ENCODE results near the gene HSPB2.

HSPB2 gene

DNA sequence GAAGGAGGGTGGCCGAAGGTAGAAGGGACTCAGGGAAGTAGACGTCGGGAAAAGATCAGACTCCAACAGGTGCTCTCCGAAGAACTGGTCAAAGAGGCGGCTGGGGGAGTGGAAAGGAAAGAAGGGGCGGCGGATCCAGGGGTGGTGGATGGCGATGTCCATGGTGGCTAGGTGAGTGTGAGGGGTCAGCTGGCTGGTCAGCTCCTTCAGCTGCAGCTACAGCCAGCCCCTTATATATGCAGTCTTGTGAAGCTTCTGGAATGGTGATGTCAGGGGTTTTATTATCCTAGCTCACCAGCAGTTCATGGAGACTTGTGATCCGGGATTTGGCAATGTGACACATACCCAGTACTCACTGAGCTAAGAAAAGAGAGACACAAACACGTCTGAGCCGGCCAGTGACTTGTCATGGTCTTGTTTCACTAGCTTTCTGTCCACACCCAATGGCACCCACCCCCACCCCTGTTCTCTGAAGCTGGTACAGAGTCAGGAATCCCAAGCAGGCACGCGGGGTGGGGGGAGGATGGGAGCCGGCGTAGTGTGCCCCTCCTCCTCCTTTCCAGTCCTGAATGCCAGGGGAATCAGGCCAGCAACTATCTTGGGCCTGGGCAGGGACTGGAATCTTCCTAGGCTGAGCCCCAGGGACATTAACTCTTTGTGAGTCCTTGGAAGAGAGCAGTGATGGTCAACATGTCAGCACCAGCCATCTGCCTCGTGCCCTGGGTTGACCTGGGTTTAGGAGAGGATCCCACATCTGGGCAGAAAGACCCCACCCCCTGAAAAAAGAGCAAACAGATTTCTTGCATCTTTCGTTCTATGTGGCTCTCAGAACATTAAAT lies 752 bp upstream of the HSPB2 start, which contains the start of gene CRYAB:
Gene CRYAB, minus strand, starts transcription at position 208 of the 839 bp plus-strand sequence. Its CDS starts 46 bp downstream, at position 162.
- Histone ChIP-seq H3K36me3 (ENCODE audit: insufficient read depth, low read length) (no peaks in the 10 kb centered on the region), H4K20me1 (ENCODE audit: insufficient read depth, low read length) (no peaks in the 10 kb centered on the region), H3K9me3 (ENCODE audit: insufficient read depth, low read length, severe bottlenecking) (no peaks in the 10 kb centered on the region), H3K27ac (ENCODE audit: low read length) (no peak within 1 kb of the TSS), H3K4me1 (ENCODE audit: insufficient read depth, low read length) (no peaks in the 10 kb centered on the region), H3K27me3 (ENCODE audit: insufficient read depth, low read length, poor library complexity) (peaks cover 4% of the 10 kb centered on the region), H3K4me2 (ENCODE audit: insufficient read depth, low read length) (no peak within 1 kb of the TSS), H3K9ac (ENCODE audit: low read depth, low read length) (no peak within 1 kb of the TSS), H3K4me3 (ENCODE audit: low read depth in 1 of 2, low read length in 2 of 2) (no peak within 1 kb of the TSS), H2AFZ (ENCODE audit: low read depth, low read length) (no peak within 1 kb of the TSS), H3K79me2 (ENCODE audit: insufficient read depth, low read length) (no peaks in the 10 kb centered on the region)
- TF ChIP-seq, protein P1, sequence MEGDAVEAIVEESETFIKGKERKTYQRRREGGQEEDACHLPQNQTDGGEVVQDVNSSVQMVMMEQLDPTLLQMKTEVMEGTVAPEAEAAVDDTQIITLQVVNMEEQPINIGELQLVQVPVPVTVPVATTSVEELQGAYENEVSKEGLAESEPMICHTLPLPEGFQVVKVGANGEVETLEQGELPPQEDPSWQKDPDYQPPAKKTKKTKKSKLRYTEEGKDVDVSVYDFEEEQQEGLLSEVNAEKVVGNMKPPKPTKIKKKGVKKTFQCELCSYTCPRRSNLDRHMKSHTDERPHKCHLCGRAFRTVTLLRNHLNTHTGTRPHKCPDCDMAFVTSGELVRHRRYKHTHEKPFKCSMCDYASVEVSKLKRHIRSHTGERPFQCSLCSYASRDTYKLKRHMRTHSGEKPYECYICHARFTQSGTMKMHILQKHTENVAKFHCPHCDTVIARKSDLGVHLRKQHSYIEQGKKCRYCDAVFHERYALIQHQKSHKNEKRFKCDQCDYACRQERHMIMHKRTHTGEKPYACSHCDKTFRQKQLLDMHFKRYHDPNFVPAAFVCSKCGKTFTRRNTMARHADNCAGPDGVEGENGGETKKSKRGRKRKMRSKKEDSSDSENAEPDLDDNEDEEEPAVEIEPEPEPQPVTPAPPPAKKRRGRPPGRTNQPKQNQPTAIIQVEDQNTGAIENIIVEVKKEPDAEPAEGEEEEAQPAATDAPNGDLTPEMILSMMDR (IDR thresholded peaks at IDR 0.05; ENCODE audit: borderline replicate concordance, extremely low read depth, low read length, poor library complexity, severe bottlenecking), result no peak
- TF ChIP-seq EZH2 (IDR thresholded peaks at IDR 0.05; ENCODE audit: borderline replicate concordance, low read depth, low read length, severe bottlenecking), result no peak
- DNase-seq (no peak), ATAC-seq (ENCODE audit: insufficient read depth, low read depth) (no peak)

DNA sequence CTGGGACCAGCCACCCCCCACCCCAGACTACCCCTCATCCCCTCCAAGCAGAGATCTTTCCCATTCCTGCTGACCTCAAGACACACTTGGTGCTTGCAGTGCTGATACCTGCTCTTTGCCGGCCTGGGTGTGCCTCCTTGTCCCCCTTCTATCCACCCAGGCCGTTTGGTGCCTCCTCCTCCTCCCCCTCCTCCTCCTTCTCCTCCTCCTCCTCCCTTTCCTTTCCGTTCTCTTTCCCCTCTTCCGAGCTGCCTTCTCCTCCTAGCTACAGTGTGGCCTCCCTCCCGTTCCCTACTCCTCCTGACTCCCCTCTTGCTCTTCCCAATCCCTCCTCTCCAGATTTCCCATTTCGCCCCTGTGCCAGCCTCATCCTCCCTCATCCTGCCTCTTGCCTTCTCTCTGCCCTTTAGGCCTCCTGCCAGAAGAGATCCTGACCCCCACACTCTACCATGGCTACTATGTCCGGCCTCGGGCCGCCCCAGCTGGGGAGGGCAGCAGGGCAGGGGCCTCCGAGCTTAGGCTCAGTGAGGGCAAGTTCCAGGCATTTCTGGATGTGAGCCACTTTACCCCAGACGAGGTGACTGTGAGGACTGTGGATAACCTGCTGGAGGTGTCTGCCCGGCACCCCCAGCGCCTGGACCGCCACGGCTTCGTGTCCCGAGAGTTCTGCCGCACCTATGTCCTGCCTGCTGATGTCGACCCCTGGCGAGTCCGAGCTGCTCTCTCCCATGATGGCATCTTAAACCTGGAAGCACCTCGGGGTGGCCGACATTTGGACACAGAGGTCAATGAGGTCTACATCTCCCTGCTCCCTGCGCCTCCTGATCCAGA lies 712 bp downstream of the HSPB2 start:
- no peak for DNase-seq
- ATAC-seq (ENCODE audit: insufficient read depth, low read depth), result no peak
- H3K79me2 ChIP-seq (ENCODE audit: insufficient read depth, low read length), result no peaks in the 10 kb centered on the region
- no peak overlapping the region for H2AFZ ChIP-seq (ENCODE audit: low read depth, low read length)
- no peak overlapping the region for H3K9ac ChIP-seq (ENCODE audit: low read depth, low read length)
- no peak overlapping the region for H3K4me2 ChIP-seq (ENCODE audit: insufficient read depth, low read length)
- H3K36me3 ChIP-seq (ENCODE audit: insufficient read depth, low read length), result no peaks in the 10 kb centered on the region
- no peak overlapping the region for H3K27ac ChIP-seq (ENCODE audit: low read length)
- H4K20me1 ChIP-seq (ENCODE audit: insufficient read depth, low read length), result no peaks in the 10 kb centered on the region
- no peaks in the 10 kb centered on the region for H3K4me1 ChIP-seq (ENCODE audit: insufficient read depth, low read length)
- H3K27me3 ChIP-seq (ENCODE audit: insufficient read depth, low read length, poor library complexity), result peaks cover 4% of the 10 kb centered on the region
- no peak for TF ChIP-seq EZH2 (IDR thresholded peaks at IDR 0.05; ENCODE audit: borderline replicate concordance, low read depth, low read length, severe bottlenecking)
- TF ChIP-seq, protein P1 (IDR thresholded peaks at IDR 0.05; ENCODE audit: borderline replicate concordance, extremely low read depth, low read length, poor library complexity, severe bottlenecking), result no peak
- H3K4me3 ChIP-seq (ENCODE audit: low read depth in 1 of 2, low read length in 2 of 2), result no peak overlapping the region
- no peaks in the 10 kb centered on the region for H3K9me3 ChIP-seq (ENCODE audit: insufficient read depth, low read length, severe bottlenecking)

DNA sequence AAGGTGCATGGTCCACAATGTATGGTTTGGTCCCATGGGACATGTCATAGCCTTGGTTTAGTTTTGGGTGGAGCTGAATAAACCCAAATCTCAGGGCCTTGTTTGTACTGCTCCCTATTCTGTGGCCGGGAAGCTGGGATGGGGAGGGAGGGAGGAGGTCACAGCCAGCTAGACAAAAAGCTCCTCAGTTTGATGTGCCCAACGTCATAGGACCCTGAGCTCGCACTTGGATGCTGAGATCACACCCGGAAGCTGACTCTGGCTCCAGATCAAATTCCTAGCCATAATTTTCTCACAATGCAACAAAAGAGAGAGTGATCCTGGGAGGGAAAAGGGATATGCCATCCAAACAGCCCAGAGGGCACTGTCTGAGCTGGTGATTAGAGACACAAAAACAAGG lies 1.5 kb downstream of the HSPB2 start:
- Histone ChIP-seq H2AFZ (ENCODE audit: low read depth, low read length) (no peak overlapping the region), H3K9ac (ENCODE audit: low read depth, low read length) (no peak overlapping the region), H3K4me2 (ENCODE audit: insufficient read depth, low read length) (no peak overlapping the region), H3K27ac (ENCODE audit: low read length) (no peak overlapping the region), H3K79me2 (ENCODE audit: insufficient read depth, low read length) (no peaks in the 10 kb centered on the region), H4K20me1 (ENCODE audit: insufficient read depth, low read length) (no peaks in the 10 kb centered on the region), H3K9me3 (ENCODE audit: insufficient read depth, low read length, severe bottlenecking) (no peaks in the 10 kb centered on the region), H3K4me3 (ENCODE audit: low read depth in 1 of 2, low read length in 2 of 2) (no peak overlapping the region), H3K4me1 (ENCODE audit: insufficient read depth, low read length) (no peaks in the 10 kb centered on the region), H3K27me3 (ENCODE audit: insufficient read depth, low read length, poor library complexity) (peaks cover 4% of the 10 kb centered on the region), H3K36me3 (ENCODE audit: insufficient read depth, low read length) (no peaks in the 10 kb centered on the region)
- TF ChIP-seq EZH2 (IDR thresholded peaks at IDR 0.05; ENCODE audit: borderline replicate concordance, low read depth, low read length, severe bottlenecking), result no peak
- TF ChIP-seq, protein P1 (IDR thresholded peaks at IDR 0.05; ENCODE audit: borderline replicate concordance, extremely low read depth, low read length, poor library complexity, severe bottlenecking), result no peak
- DNase-seq, result no peak
- no peak for ATAC-seq (ENCODE audit: insufficient read depth, low read depth)

Measured in DND-41 (cell line).